ENCODE data around the gene SKAP2.

- TF ChIP-seq POLR2A (IDR thresholded peaks at IDR 0.05; ENCODE audit: low read depth, low read length) (no peak), POLR2AphosphoS5 (IDR thresholded peaks at IDR 0.05; ENCODE audit: low read depth, low read length) (no peak), TAF1 (IDR thresholded peaks at IDR 0.05; ENCODE audit: borderline replicate concordance, low read depth, low read length) (no peak)
These were observed 146.3 kb downstream of the SKAP2 start for GRCh38 chr7:26718063-26718462.
